Activated T-cell treated with anti-CD3 and anti-CD28 coated beads for 1 hour (primary cell): ENCODE measurements around the gene SERPINB5.
"Not testable (repeated sequence)": the region's sequence is repeated elsewhere in the genome, so short reads cannot be mapped to it uniquely, and the experiment has no call there.

ENCODE experiments used
- DNase-seq: peaks from one replicate; pipeline ENCODE4 v3.0.0-alpha.2; 2020; ENCODE audit warnings: low read depth

The SERPINB5 gene

GRCh38 chr18:63476668-63477067, at the start of gene SERPINB5:
TSS of gene SERPINB5 (plus strand) at chr18:63476958. CDS start at chr18:63484429, 7,471 bp downstream.
- DNase-seq: no peak

GRCh38 chr18:63427558-63427957, 49.2 kb upstream of the SERPINB5 start:
- no peak for DNase-seq

GRCh38 chr18:63430526-63430925, 46.2 kb upstream of the SERPINB5 start:
- no peak for DNase-seq

- DNase-seq: no peak
These were observed 45.6 kb upstream of the SERPINB5 start for GRCh38 chr18:63431180-63431579.

- DNase-seq: no peak
These were observed 43.4 kb upstream of the SERPINB5 start for GRCh38 chr18:63433334-63433866.

- DNase-seq: no peak
These were observed 38.6 kb upstream of the SERPINB5 start for GRCh38 chr18:63438181-63438580.

GRCh38 chr18:63439334-63439733, 37.4 kb upstream of the SERPINB5 start:
- DNase-seq: peak; percentile 7

- no peak for DNase-seq
These were observed 36.5 kb upstream of the SERPINB5 start for GRCh38 chr18:63440219-63440618.

GRCh38 chr18:63440881-63441280, 35.9 kb upstream of the SERPINB5 start:
- no peak for DNase-seq

GRCh38 chr18:63443829-63444228, 32.9 kb upstream of the SERPINB5 start:
- no peak for DNase-seq

- no peak for DNase-seq
These were observed 32.2 kb upstream of the SERPINB5 start for GRCh38 chr18:63444580-63444979.

GRCh38 chr18:63445037-63445436, 31.7 kb upstream of the SERPINB5 start:
- no peak for DNase-seq

- DNase-seq: no peak
These were observed 30.5 kb upstream of the SERPINB5 start for GRCh38 chr18:63446266-63446665.

- DNase-seq: no peak
These were observed 29.7 kb upstream of the SERPINB5 start for GRCh38 chr18:63447066-63447465.

- no peak for DNase-seq
These were observed 27.3 kb upstream of the SERPINB5 start for GRCh38 chr18:63449426-63449825.

GRCh38 chr18:63451799-63452660, 24.7 kb upstream of the SERPINB5 start:
- DNase-seq: no peak

GRCh38 chr18:63452751-63453150, 24.0 kb upstream of the SERPINB5 start:
- DNase-seq: not testable (repeated sequence)

- DNase-seq: no peak
These were observed 22.3 kb upstream of the SERPINB5 start for GRCh38 chr18:63454497-63454896.

GRCh38 chr18:63457977-63458376, 18.8 kb upstream of the SERPINB5 start:
- DNase-seq: no peak

GRCh38 chr18:63460414-63460813, 16.3 kb upstream of the SERPINB5 start:
- no peak for DNase-seq

- DNase-seq: no peak
These were observed 12.3 kb upstream of the SERPINB5 start for GRCh38 chr18:63464434-63464833.

GRCh38 chr18:63465059-63465458, 11.7 kb upstream of the SERPINB5 start:
- no peak for DNase-seq

- no peak for DNase-seq
These were observed 9.1 kb upstream of the SERPINB5 start for GRCh38 chr18:63467699-63468098.

GRCh38 chr18:63468575-63468974, 8.2 kb upstream of the SERPINB5 start:
- no peak for DNase-seq
